RWPE2 (cell line): ENCODE data around the gene IGFL1.
"Not testable (repeated sequence)": the region's sequence is repeated elsewhere in the genome, so short reads cannot be mapped to it uniquely, and the experiment has no call there.

ENCODE experiments used
- ATAC-seq: fragments of 200-7000 bp; cut with Tn5 transposase; 3 replicates; pipeline ENCODE4 v1.9.1; 2021; ENCODE audit warnings: low read depth
- DNase-seq: peaks from one replicate; pipeline ENCODE4 v3.0.0-alpha.2; 2020; ENCODE audit warnings: low spot score
- H3K27ac ChIP-seq: fragments of 450-650 bp; 2 replicates; pipeline ENCODE4 v1.5.1; 2017; ENCODE audit warnings: mild to moderate bottlenecking; ENCODE audit not compliant: poor library complexity, severe bottlenecking
- H3K27me3 ChIP-seq: fragments of 250-450 bp; sonication (Bioruptor Pico); 2 replicates; pipeline ENCODE4 v1.5.1; 2021; ENCODE audit warnings: mild to moderate bottlenecking, moderate library complexity; ENCODE audit not compliant: insufficient read depth, poor library complexity, severe bottlenecking
- H3K36me3 ChIP-seq: fragments of 250-450 bp; sonication (Bioruptor Pico); 2 replicates; pipeline ENCODE4 v1.5.1; 2020; ENCODE audit warnings: low read depth, mild to moderate bottlenecking, moderate library complexity
- H3K4me1 ChIP-seq: fragments of 250-450 bp; sonication (Bioruptor Pico); 2 replicates; pipeline ENCODE4 v1.5.1; 2021; ENCODE audit warnings: mild to moderate bottlenecking, moderate library complexity; ENCODE audit not compliant: insufficient read depth, poor library complexity, severe bottlenecking
- H3K4me3 ChIP-seq: fragments of 250-450 bp; sonication (Bioruptor Pico); 2 replicates; pipeline ENCODE4 v1.5.1; 2021; ENCODE audit warnings: mild to moderate bottlenecking, moderate library complexity; ENCODE audit not compliant: severe bottlenecking
- H3K9me3 ChIP-seq: fragments of 250-450 bp; sonication (Bioruptor Pico); 2 replicates; pipeline ENCODE4 v1.5.1; 2021; ENCODE audit warnings: mild to moderate bottlenecking, moderate library complexity; ENCODE audit not compliant: severe bottlenecking
- CTCF ChIP-seq: fragments of 450-650 bp; IDR thresholded peaks from one replicate; pipeline ENCODE4 v1.5.1; 2017; ENCODE audit warnings: mild to moderate bottlenecking, moderate library complexity; ENCODE audit not compliant: poor library complexity, severe bottlenecking

Gene IGFL1

GRCh38 chr19:46232938-46233621, 3.5 kb downstream of the IGFL1 start:
- Histone ChIP-seq H3K27me3 (no peaks in the 10 kb centered on the region), H3K9me3 (no peaks in the 10 kb centered on the region), H3K4me3 (no peak overlapping the region), H3K36me3 (no peaks in the 10 kb centered on the region), H3K27ac (peak overlapping the region; percentile 41), H3K4me1 (peaks cover 10% of the 10 kb centered on the region)
- ATAC-seq (no peak), DNase-seq (no peak)
- TF ChIP-seq CTCF: no peak

- not testable (repeated sequence) for DNase-seq, H3K27me3 ChIP-seq
These were observed 4.3 kb downstream of the IGFL1 start for GRCh38 chr19:46233871-46234270.

GRCh38 chr19:46238141-46238540, 8.6 kb downstream of the IGFL1 start:
- not testable (repeated sequence) for H3K27ac ChIP-seq, H3K9me3 ChIP-seq, H3K36me3 ChIP-seq, H3K4me1 ChIP-seq, H3K4me3 ChIP-seq, H3K27me3 ChIP-seq, DNase-seq
- 0 out of 3 replicates have a peak, but pooled peaks have one; percentile 25 for ATAC-seq

More at GRCh38 chr19:46233871-46234270, 4.3 kb downstream of the IGFL1 start:
- H3K36me3 ChIP-seq, H3K27ac ChIP-seq, ATAC-seq, H3K9me3 ChIP-seq, H3K4me3 ChIP-seq: not testable (repeated sequence)
- H3K4me1 ChIP-seq: peaks cover 10% of the 10 kb centered on the region

GRCh38 chr19:46239193-46240024, 9.9 kb downstream of the IGFL1 start:
- TF ChIP-seq CTCF: no peak
- no peak for DNase-seq
- ATAC-seq: no peak

GRCh38 chr19:46240693-46241092, 11.2 kb downstream of the IGFL1 start:
- H3K27me3 ChIP-seq: no peaks in the 10 kb centered on the region
- H3K4me3 ChIP-seq: no peak overlapping the region
- DNase-seq (no peak), ATAC-seq (no peak)
- no peak overlapping the region for H3K27ac ChIP-seq
- no peaks in the 10 kb centered on the region for H3K4me1 ChIP-seq
- no peak for TF ChIP-seq CTCF
- no peaks in the 10 kb centered on the region for H3K36me3 ChIP-seq
- H3K9me3 ChIP-seq: no peaks in the 10 kb centered on the region

More at GRCh38 chr19:46239193-46240024, 9.9 kb downstream of the IGFL1 start:
- H3K9me3 ChIP-seq: no peaks in the 10 kb centered on the region
- no peaks in the 10 kb centered on the region for H3K4me1 ChIP-seq
- H3K27me3 ChIP-seq: no peaks in the 10 kb centered on the region
- H3K4me3 ChIP-seq: no peak overlapping the region
- H3K36me3 ChIP-seq: no peaks in the 10 kb centered on the region
- no peak overlapping the region for H3K27ac ChIP-seq
